Karpas-422 (cell line): ENCODE data around the gene NTN1. TPM values are rescaled to one million over a fixed set of nuclear protein-coding genes. Genes with fewer than 3 reads are reported as not detected.
A peak's percentile ranks its signal among the peaks of the same experiment; 100 is the strongest.

ENCODE experiments used
- DNase-seq: peaks from one replicate; pipeline ENCODE4 v3.0.0-alpha.2; 2015
- H2AFZ ChIP-seq: fragments of 200-600 bp; sonication (generic); 2 replicates; pipeline ENCODE4 v1.6.1; 2014; ENCODE audit warnings: antibody characterized with exemption, low read length, mixed read lengths
- H3K27ac ChIP-seq: fragments of 200-600 bp; sonication (generic); 2 replicates; pipeline ENCODE4 v1.5.1; 2014; ENCODE audit warnings: mild to moderate bottlenecking, low read length, moderate library complexity
- H3K27me3 ChIP-seq: fragments of 200-600 bp; sonication (generic); 2 replicates; pipeline ENCODE4 v1.6.1; 2014; ENCODE audit warnings: low read length, mixed read lengths
- H3K36me3 ChIP-seq: fragments of 200-600 bp; sonication (generic); 2 replicates; pipeline ENCODE4 v1.6.1; 2014; ENCODE audit warnings: low read length, mixed read lengths; ENCODE audit not compliant: insufficient read depth
- H3K4me1 ChIP-seq: fragments of 200-600 bp; sonication (generic); 2 replicates; pipeline ENCODE4 v1.6.1; 2014; ENCODE audit warnings: mild to moderate bottlenecking, low read length, mixed read lengths
- H3K4me2 ChIP-seq: fragments of 200-600 bp; sonication (generic); 2 replicates; pipeline ENCODE4 v1.6.1; 2014; ENCODE audit warnings: low read length, low read depth, mild to moderate bottlenecking; ENCODE audit not compliant: poor library complexity, severe bottlenecking
- H3K4me3 ChIP-seq: fragments of 200-600 bp; sonication (generic); 2 replicates; pipeline ENCODE4 v1.5.1; 2014; ENCODE audit warnings: mild to moderate bottlenecking, antibody characterized with exemption, low read length, mixed read lengths
- H3K79me2 ChIP-seq: fragments of 200-600 bp; sonication (generic); 2 replicates; pipeline ENCODE4 v1.6.1; 2014; ENCODE audit warnings: mild to moderate bottlenecking, low read length, mixed read lengths
- H3K9ac ChIP-seq: fragments of 200-600 bp; sonication (generic); 2 replicates; pipeline ENCODE4 v1.6.0; 2014; ENCODE audit warnings: low read length
- H3K9me2 ChIP-seq: fragments of 200-600 bp; sonication (generic), shearing (Covaris generic); replicated peaks from 2 replicates; pipeline ENCODE4 v1.6.0; 2014; ENCODE audit warnings: mild to moderate bottlenecking, low read length, moderate library complexity; ENCODE audit not compliant: insufficient read depth
- H3K9me3 ChIP-seq: fragments of 300-700, 200-600 bp; sonication (generic); 2 replicates; pipeline ENCODE4 v1.6.1; 2014; ENCODE audit warnings: low read length, mixed read lengths
- H4K20me1 ChIP-seq: fragments of 200-600 bp; sonication (generic); 2 replicates; pipeline ENCODE4 v1.6.1; 2014; ENCODE audit warnings: mild to moderate bottlenecking, antibody characterized with exemption, low read length, low read depth; ENCODE audit not compliant: insufficient read depth
- total RNA-seq: library from RNA; depleted of rRNA; stranded (reverse); fragments of >200 nt; shearing (Covaris generic); gene quantifications from 2 replicates; pipeline ENCODE4 v1.2.3, GENCODE V29; 2014; ENCODE audit warnings: low replicate concordance

Gene NTN1
- total RNA-seq, 1 experiment from 2014 or later: not detected

DNA sequence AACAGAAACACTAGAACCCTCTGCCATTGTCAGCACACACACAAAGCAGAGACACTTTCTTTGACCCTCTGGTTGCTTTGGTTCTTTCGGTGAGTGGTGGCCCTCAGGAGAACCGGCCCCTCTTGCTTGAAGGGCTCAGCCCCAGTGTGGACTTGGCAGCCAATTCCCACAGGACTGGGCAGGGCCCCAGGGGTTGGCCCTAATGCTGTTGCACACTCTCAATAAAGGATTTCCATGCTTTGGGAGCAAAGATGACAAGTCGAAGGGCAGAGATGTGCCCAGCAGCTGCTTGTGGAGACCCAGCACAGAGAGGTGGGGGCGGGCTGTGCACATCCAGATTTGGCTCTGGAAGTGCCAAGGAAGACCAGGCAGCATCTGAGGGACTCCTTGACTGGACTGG lies 149.0 kb downstream of the NTN1 start:
- Histone ChIP-seq H3K9me3 (no peaks in the 10 kb centered on the region), H3K4me2 (no peak overlapping the region), H4K20me1 (no peaks in the 10 kb centered on the region), H3K27ac (no peak overlapping the region), H3K36me3 (no peaks in the 10 kb centered on the region), H3K9ac (no peak overlapping the region), H3K79me2 (no peaks in the 10 kb centered on the region), H3K9me2 (no peaks in the 10 kb centered on the region), H3K4me3 (no peak overlapping the region), H2AFZ (no peak overlapping the region), H3K27me3 (no peaks in the 10 kb centered on the region), H3K4me1 (no peaks in the 10 kb centered on the region)
- no peak for DNase-seq

DNA sequence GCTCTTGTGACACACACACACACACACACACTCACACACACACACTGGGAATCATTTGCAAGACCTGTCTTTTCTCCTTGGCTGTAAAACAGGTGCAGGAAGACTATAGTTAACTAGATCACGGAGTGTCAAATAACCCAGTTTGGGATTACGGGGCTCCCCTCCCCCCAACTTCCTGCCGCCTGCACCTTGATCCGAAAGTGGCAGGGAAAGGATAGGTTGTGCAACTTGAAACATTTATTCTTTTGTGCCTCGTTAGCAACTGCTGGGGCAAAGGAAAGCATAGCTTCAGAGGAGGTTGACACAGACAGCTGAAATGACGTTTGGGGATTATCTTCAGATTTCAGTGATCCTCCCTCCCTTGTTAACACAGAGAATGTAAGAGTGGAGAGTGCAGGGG lies 149.5 kb downstream of the NTN1 start:
- peak; percentile 27 for DNase-seq
- Histone ChIP-seq H3K36me3 (no peaks in the 10 kb centered on the region), H3K27ac (no peak overlapping the region), H3K4me2 (no peak overlapping the region), H4K20me1 (no peaks in the 10 kb centered on the region), H3K9ac (no peak overlapping the region), H3K4me1 (no peaks in the 10 kb centered on the region), H2AFZ (no peak overlapping the region), H3K9me2 (no peaks in the 10 kb centered on the region), H3K9me3 (no peaks in the 10 kb centered on the region), H3K79me2 (no peaks in the 10 kb centered on the region), H3K27me3 (no peaks in the 10 kb centered on the region), H3K4me3 (no peak overlapping the region)

DNA sequence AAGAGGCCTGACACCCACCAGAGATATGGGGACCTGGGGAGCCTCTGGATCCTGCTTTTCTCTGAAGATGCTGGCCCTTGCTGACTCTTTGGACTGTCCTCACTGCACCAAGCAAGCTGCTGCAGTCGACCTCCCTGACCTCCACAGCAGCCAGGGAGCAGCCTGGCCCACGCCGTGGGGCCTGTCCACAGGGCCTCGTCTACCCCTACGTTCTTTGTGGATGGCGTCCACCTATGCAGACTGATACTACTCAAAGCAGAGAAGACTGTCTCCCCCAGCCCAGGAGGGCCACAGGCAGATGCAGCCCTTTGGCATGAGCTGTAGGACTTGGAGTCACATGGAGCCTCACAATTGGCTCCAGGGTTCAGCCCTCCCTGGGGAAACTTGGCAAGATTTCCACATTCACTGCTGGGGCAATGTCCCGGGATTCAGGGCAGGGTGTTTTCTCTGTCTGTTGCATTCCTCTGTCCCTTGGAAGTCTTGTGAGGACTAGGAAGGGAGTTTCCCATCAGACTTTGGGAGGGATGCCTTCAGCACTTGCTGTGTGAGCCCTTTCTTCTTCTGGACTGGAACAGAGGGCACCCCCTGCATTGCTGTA lies 152.2 kb downstream of the NTN1 start:
- H3K36me3 ChIP-seq: no peaks in the 10 kb centered on the region
- no peak for DNase-seq

DNA sequence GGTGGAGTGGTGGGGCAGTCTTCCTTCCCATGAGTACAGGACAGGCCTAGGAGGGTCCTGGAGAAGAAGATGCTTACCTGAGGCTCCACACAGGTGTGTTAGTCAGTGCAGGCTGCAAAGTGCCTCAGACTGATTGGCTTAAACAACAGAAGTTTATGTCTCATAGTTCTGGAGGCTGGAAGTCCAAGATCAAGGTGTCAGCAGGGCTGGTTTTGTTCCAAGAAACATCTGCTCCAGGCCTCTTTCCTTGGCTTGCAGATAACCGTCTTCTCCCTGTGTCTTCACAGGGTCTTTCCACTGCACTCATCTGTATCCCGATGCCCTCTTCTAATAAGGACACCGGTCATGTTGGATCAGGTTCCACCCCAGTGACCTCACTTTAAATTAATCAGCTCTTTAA lies 153.0 kb downstream of the NTN1 start:
- H3K36me3 ChIP-seq: no peaks in the 10 kb centered on the region
- H3K9me3 ChIP-seq: no peaks in the 10 kb centered on the region
- no peaks in the 10 kb centered on the region for H3K27me3 ChIP-seq
- no peak overlapping the region for H3K9ac ChIP-seq
- peak; percentile 6 for DNase-seq
- no peak overlapping the region for H3K4me2 ChIP-seq
- no peak overlapping the region for H3K4me3 ChIP-seq
- no peaks in the 10 kb centered on the region for H4K20me1 ChIP-seq
- no peak overlapping the region for H3K27ac ChIP-seq
- H3K9me2 ChIP-seq: no peaks in the 10 kb centered on the region
- H2AFZ ChIP-seq: no peak overlapping the region
- no peaks in the 10 kb centered on the region for H3K79me2 ChIP-seq
- no peaks in the 10 kb centered on the region for H3K4me1 ChIP-seq

More for the DNA sequence above, 152.2 kb downstream of the NTN1 start:
- Histone ChIP-seq H3K4me2 (no peak overlapping the region), H3K27ac (no peak overlapping the region), H3K79me2 (no peaks in the 10 kb centered on the region), H3K4me1 (no peaks in the 10 kb centered on the region), H3K9me3 (no peaks in the 10 kb centered on the region), H3K4me3 (no peak overlapping the region), H4K20me1 (no peaks in the 10 kb centered on the region), H3K27me3 (no peaks in the 10 kb centered on the region), H3K9me2 (no peaks in the 10 kb centered on the region), H2AFZ (no peak overlapping the region), H3K9ac (no peak overlapping the region)

GRCh38 chr17:9174779-9175574 lies 153.7 kb downstream of the NTN1 start:
- Histone ChIP-seq H3K36me3 (no peaks in the 10 kb centered on the region), H3K4me2 (no peak overlapping the region), H3K9ac (no peak overlapping the region), H3K4me1 (no peaks in the 10 kb centered on the region), H2AFZ (no peak overlapping the region), H3K4me3 (no peak overlapping the region), H3K9me2 (no peaks in the 10 kb centered on the region), H3K27ac (no peak overlapping the region), H4K20me1 (no peaks in the 10 kb centered on the region), H3K9me3 (no peaks in the 10 kb centered on the region), H3K79me2 (no peaks in the 10 kb centered on the region), H3K27me3 (no peaks in the 10 kb centered on the region)
- peak; percentile 33 for DNase-seq

- no peaks in the 10 kb centered on the region for H3K9me2 ChIP-seq
- no peaks in the 10 kb centered on the region for H3K9me3 ChIP-seq
- H3K79me2 ChIP-seq: no peaks in the 10 kb centered on the region
- H3K4me1 ChIP-seq: no peaks in the 10 kb centered on the region
- H3K4me2 ChIP-seq: no peak overlapping the region
- H3K9ac ChIP-seq: no peak overlapping the region
- no peaks in the 10 kb centered on the region for H4K20me1 ChIP-seq
- no peak overlapping the region for H3K27ac ChIP-seq
- H3K36me3 ChIP-seq: no peaks in the 10 kb centered on the region
- no peak overlapping the region for H2AFZ ChIP-seq
- peak; percentile 27 for DNase-seq
- no peak overlapping the region for H3K4me3 ChIP-seq
- H3K27me3 ChIP-seq: no peaks in the 10 kb centered on the region
These were observed 154.6 kb downstream of the NTN1 start for GRCh38 chr17:9175700-9176467.

DNA sequence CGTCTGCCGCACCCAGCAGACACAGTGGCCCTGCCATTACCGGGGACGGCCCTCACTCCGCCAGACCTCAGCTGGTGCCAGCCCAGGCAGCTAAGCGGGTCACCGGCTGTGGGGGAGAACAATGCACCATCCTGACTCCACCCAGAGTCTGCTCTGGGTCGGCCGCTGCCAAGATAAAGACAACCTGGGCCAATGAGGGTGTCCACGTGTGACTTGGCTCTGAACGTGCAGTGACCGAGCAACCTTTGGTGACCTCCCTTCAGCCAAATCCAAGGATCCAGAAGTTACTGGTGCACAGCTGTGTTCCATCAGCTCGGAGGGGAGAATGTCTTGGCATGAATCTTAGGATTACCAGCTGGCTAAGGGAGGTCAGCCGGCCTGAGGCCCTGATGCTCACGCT lies 155.9 kb downstream of the NTN1 start:
- Histone ChIP-seq H2AFZ (no peak overlapping the region), H3K4me1 (no peaks in the 10 kb centered on the region), H3K9me3 (no peaks in the 10 kb centered on the region), H3K27ac (no peak overlapping the region), H3K4me3 (no peak overlapping the region), H3K9me2 (no peaks in the 10 kb centered on the region), H3K27me3 (no peaks in the 10 kb centered on the region), H3K9ac (no peak overlapping the region), H3K36me3 (no peaks in the 10 kb centered on the region), H3K79me2 (no peaks in the 10 kb centered on the region), H4K20me1 (no peaks in the 10 kb centered on the region), H3K4me2 (no peak overlapping the region)
- peak; percentile 10 for DNase-seq

- Histone ChIP-seq H3K27me3 (no peaks in the 10 kb centered on the region), H3K9me2 (no peaks in the 10 kb centered on the region)
These were observed 157.0 kb downstream of the NTN1 start for GRCh38 chr17:9178319-9178718.

More at GRCh38 chr17:9178319-9178718, 157.0 kb downstream of the NTN1 start:
- Histone ChIP-seq H3K4me1 (no peaks in the 10 kb centered on the region), H4K20me1 (no peaks in the 10 kb centered on the region), H3K4me3 (no peak overlapping the region), H3K36me3 (no peaks in the 10 kb centered on the region), H2AFZ (no peak overlapping the region), H3K9me3 (no peaks in the 10 kb centered on the region), H3K4me2 (no peak overlapping the region), H3K27ac (no peak overlapping the region), H3K9ac (no peak overlapping the region), H3K79me2 (no peaks in the 10 kb centered on the region)
- no peak for DNase-seq
